SK-N-SH treated with all-trans-retinoic acid at 6 μM for 48 hours (cell line): ENCODE results near the gene NANP.

ENCODE experiments used
- ATAC-seq: fragments of 200-7000 bp; cut with Tn5 transposase; 3 replicates; pipeline ENCODE4 v1.9.1; 2020; ENCODE audit warnings: mild to moderate bottlenecking, moderate library complexity
- ARNTL ChIP-seq: fragments of 450-650 bp; formaldehyde crosslinking; IDR thresholded peaks from 2 replicates; pipeline ENCODE4 v1.5.0; 2020; ENCODE audit warnings: low read depth, mild to moderate bottlenecking, moderate library complexity, borderline replicate concordance
- BACH2 ChIP-seq: fragments of 250-450 bp; sonication (Bioruptor Pico); IDR thresholded peaks from 2 replicates; pipeline ENCODE4 v1.9.0; 2021; ENCODE audit warnings: mild to moderate bottlenecking, borderline replicate concordance
- CREB5 ChIP-seq: fragments of 250-450 bp; sonication (Bioruptor Pico); IDR thresholded peaks from 2 replicates; pipeline ENCODE4 v1.5.1; 2020; ENCODE audit warnings: low read depth, mild to moderate bottlenecking, moderate library complexity
- CSDC2 ChIP-seq: fragments of 250-450 bp; sonication (Bioruptor Pico); IDR thresholded peaks from 2 replicates; pipeline ENCODE4 v1.5.0; 2020; ENCODE audit warnings: mild to moderate bottlenecking, moderate library complexity
- CSRNP3 ChIP-seq: fragments of 250-450 bp; sonication (Bioruptor Pico); IDR thresholded peaks from 2 replicates; pipeline ENCODE4 v1.5.1; 2021; ENCODE audit warnings: mild to moderate bottlenecking, moderate library complexity
- ESRRG ChIP-seq: fragments of 250-450 bp; sonication (Bioruptor Pico); IDR thresholded peaks from 2 replicates; pipeline ENCODE4 v1.6.1; 2021; ENCODE audit warnings: mild to moderate bottlenecking
- GLIS3 ChIP-seq: fragments of 250-450 bp; sonication (Bioruptor Pico); IDR thresholded peaks from 2 replicates; pipeline ENCODE4 v1.5.0; 2020; ENCODE audit warnings: mild to moderate bottlenecking, moderate library complexity
- ISL1 ChIP-seq: fragments of 250-450 bp; sonication (Bioruptor Pico); IDR thresholded peaks from 2 replicates; pipeline ENCODE4 v2.1.2; 2022; ENCODE audit warnings: mild to moderate bottlenecking, moderate library complexity
- OSR1 ChIP-seq: fragments of 250-450 bp; sonication (Bioruptor Pico); IDR thresholded peaks from 2 replicates; pipeline ENCODE4 v1.8.0; 2022; ENCODE audit warnings: moderate library complexity, mild to moderate bottlenecking, inconsistent platforms
- PATZ1 ChIP-seq: fragments of 250-450 bp; sonication (Bioruptor Pico); IDR thresholded peaks from 2 replicates; pipeline ENCODE4 v1.8.0; 2020; ENCODE audit warnings: mild to moderate bottlenecking, moderate library complexity, borderline replicate concordance
- POU6F1 ChIP-seq: fragments of 250-450 bp; sonication (Bioruptor Pico); IDR thresholded peaks from 2 replicates; pipeline ENCODE4 v1.8.0; 2021; ENCODE audit warnings: low read depth, mild to moderate bottlenecking, moderate library complexity, borderline replicate concordance
- PPARA ChIP-seq: fragments of 250-450 bp; sonication (Bioruptor Pico); IDR thresholded peaks from 2 replicates; pipeline ENCODE4 v1.5.0; 2020; ENCODE audit warnings: mild to moderate bottlenecking, borderline replicate concordance
- RARB ChIP-seq: fragments of 250-450 bp; sonication (Bioruptor Pico); IDR thresholded peaks from 2 replicates; pipeline ENCODE4 v1.8.0; 2021; ENCODE audit warnings: mild to moderate bottlenecking, moderate library complexity
- SNAI2 ChIP-seq: fragments of 250-450 bp; sonication (Bioruptor Pico); IDR thresholded peaks from 2 replicates; pipeline ENCODE4 v1.5.0; 2020; ENCODE audit warnings: mild to moderate bottlenecking, moderate library complexity
- TCF4 ChIP-seq: fragments of 250-450 bp; sonication (Bioruptor Pico); IDR thresholded peaks from 2 replicates; pipeline ENCODE4 v1.8.0; 2021; ENCODE audit warnings: mild to moderate bottlenecking, moderate library complexity, borderline replicate concordance
- TOX ChIP-seq: fragments of 250-450 bp; sonication (Bioruptor Pico); IDR thresholded peaks from 2 replicates; pipeline ENCODE4 v1.8.0; 2021; ENCODE audit warnings: mild to moderate bottlenecking, moderate library complexity, borderline replicate concordance
- TSHZ2 ChIP-seq: fragments of 250-450 bp; sonication (Bioruptor Pico); IDR thresholded peaks from 2 replicates; pipeline ENCODE4 v1.5.0; 2020; ENCODE audit warnings: mild to moderate bottlenecking, moderate library complexity
- ZC3H10 ChIP-seq: fragments of 250-450 bp; sonication (Bioruptor Pico); IDR thresholded peaks from 2 replicates; pipeline ENCODE4 v1.5.1; 2021; ENCODE audit warnings: mild to moderate bottlenecking, moderate library complexity
- ZFP3 ChIP-seq: fragments of 250-450 bp; sonication (Bioruptor Pico); IDR thresholded peaks from 2 replicates; pipeline ENCODE4 v1.5.0; 2020; ENCODE audit warnings: mild to moderate bottlenecking, moderate library complexity
- ZFP30 ChIP-seq: fragments of 450-650 bp; formaldehyde crosslinking; IDR thresholded peaks from 2 replicates; pipeline ENCODE4 v1.5.0; 2022; ENCODE audit warnings: mild to moderate bottlenecking, moderate library complexity
- ZNF565 ChIP-seq: fragments of 450-650 bp; formaldehyde crosslinking; conservative IDR thresholded peaks from 2 replicates; pipeline ENCODE4 v1.5.0; 2020; ENCODE audit warnings: low read depth, mild to moderate bottlenecking, moderate library complexity
- ZNF70 ChIP-seq: fragments of 450-650 bp; formaldehyde crosslinking; IDR thresholded peaks from 2 replicates; pipeline ENCODE4 v1.5.0; 2020; ENCODE audit warnings: mild to moderate bottlenecking, moderate library complexity
- ZNF8 ChIP-seq: fragments of 450-650 bp; formaldehyde crosslinking; IDR thresholded peaks from 2 replicates; pipeline ENCODE4 v1.5.0; 2020; ENCODE audit warnings: mild to moderate bottlenecking, moderate library complexity

Gene NANP

GRCh38 chr20:25668446-25668845 lies 44.6 kb upstream of the NANP start (continued):
- no peak for TF ChIP-seq TSHZ2 (CRISPR knock-in tag)
- TF ChIP-seq ZFP30 (CRISPR knock-in tag) = no peak
- no peak for TF ChIP-seq ZNF8 (CRISPR knock-in tag)
- no peak for TF ChIP-seq ESRRG (CRISPR knock-in tag)
- TF ChIP-seq ARNTL (CRISPR knock-in tag) = no peak
- TF ChIP-seq BACH2 (CRISPR knock-in tag) = no peak
- TF ChIP-seq POU6F1 = no peak
- no peak for TF ChIP-seq ZC3H10 (CRISPR knock-in tag)

GRCh38 chr20:25659999-25660398 lies 36.2 kb upstream of the NANP start:
- TF ChIP-seq POU6F1 = no peak
- no peak for TF ChIP-seq TCF4 (CRISPR knock-in tag)
- TF ChIP-seq ZNF565 (CRISPR knock-in tag) = no peak
- TF ChIP-seq PATZ1 (CRISPR knock-in tag) = no peak
- TF ChIP-seq RARB = no peak
- no peak for TF ChIP-seq GLIS3 (CRISPR knock-in tag)
- no peak for TF ChIP-seq ZNF70
- no peak for TF ChIP-seq ZFP3 (CRISPR knock-in tag)
- no peak for TF ChIP-seq CSDC2
- TF ChIP-seq ZC3H10 (CRISPR knock-in tag) = no peak
- no peak for TF ChIP-seq ARNTL (CRISPR knock-in tag)
- no peak for TF ChIP-seq ZNF8 (CRISPR knock-in tag)
- no peak for TF ChIP-seq OSR1 (CRISPR knock-in tag)
- TF ChIP-seq BACH2 (CRISPR knock-in tag) = no peak
- no peak for TF ChIP-seq CREB5 (CRISPR knock-in tag)
- no peak for TF ChIP-seq ISL1 (CRISPR knock-in tag)
- TF ChIP-seq PPARA (CRISPR knock-in tag) = no peak
- TF ChIP-seq TOX (CRISPR knock-in tag) = no peak
- TF ChIP-seq, all 23 proteins: peak for 0
- ATAC-seq = no peak

- no peak for ATAC-seq
- no peak for TF ChIP-seq ZFP30 (CRISPR knock-in tag)
- no peak for TF ChIP-seq CREB5 (CRISPR knock-in tag)
- TF ChIP-seq GLIS3 (CRISPR knock-in tag) = no peak
- no peak for TF ChIP-seq PPARA (CRISPR knock-in tag)
- TF ChIP-seq RARB = no peak
- no peak for TF ChIP-seq SNAI2
- no peak for TF ChIP-seq ISL1 (CRISPR knock-in tag)
- TF ChIP-seq ZNF565 (CRISPR knock-in tag) = no peak
- no peak for TF ChIP-seq ZNF70
- no peak for TF ChIP-seq ARNTL (CRISPR knock-in tag)
- TF ChIP-seq CSRNP3 = no peak
- no peak for TF ChIP-seq ZFP3 (CRISPR knock-in tag)
- TF ChIP-seq PATZ1 (CRISPR knock-in tag) = no peak
- no peak for TF ChIP-seq TOX (CRISPR knock-in tag)
- no peak for TF ChIP-seq ZC3H10 (CRISPR knock-in tag)
These were observed 30.7 kb upstream of the NANP start for GRCh38 chr20:25654487-25654886.
